SK-N-MC (cell line): ENCODE measurements around the gene TMEM119.

Source experiments
- EZH2 ChIP-seq: fragments of 200-600 bp; sonication (generic); IDR thresholded peaks from one replicate; pipeline ENCODE4 v1.6.1; 2017; ENCODE audit warnings: antibody characterized with exemption
- FOXP2 ChIP-seq: optimal IDR thresholded peaks from 2 replicates; pipeline ENCODE3; 2011; ENCODE audit warnings: mild to moderate bottlenecking, moderate library complexity; ENCODE audit not compliant: insufficient read depth; ENCODE audit errors: extremely low read length, control extremely low read depth
- POLR2AphosphoS5 ChIP-seq: IDR thresholded peaks from 2 replicates; pipeline ENCODE4 v1.6.1; 2012; ENCODE audit warnings: mild to moderate bottlenecking, low read depth, low read length, borderline replicate concordance

DNA sequence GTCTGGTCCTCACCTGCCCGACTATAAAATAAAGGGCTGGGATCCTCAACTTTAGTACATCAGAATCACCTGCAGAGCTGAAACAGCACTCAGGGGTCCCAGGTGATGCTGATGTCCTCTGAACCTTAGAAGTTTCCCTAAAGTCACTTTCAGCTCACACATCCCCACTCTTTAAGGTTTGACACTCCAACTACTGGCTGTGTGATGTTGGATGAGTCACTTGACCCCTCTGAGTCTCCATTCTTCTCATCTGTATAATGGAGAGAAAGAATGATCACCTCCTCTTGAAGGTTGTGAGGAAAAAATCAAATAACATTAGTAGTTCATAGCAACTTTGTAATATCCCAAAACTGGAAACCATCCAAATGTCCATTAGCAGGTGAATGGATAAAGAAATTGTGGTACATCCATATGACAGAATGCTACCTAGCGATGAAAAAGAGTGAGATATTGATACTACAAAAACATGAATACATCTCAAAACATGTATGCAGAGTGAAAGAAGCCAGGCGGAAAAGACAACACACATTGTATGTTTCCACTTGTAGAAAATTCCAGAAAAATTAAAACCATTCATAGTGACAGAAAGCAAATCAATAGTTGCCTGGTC is 13.3 kb downstream of the TMEM119 start:
- no peak for TF ChIP-seq POLR2AphosphoS5
- no peak for TF ChIP-seq EZH2
- TF ChIP-seq FOXP2 = no peak
